Measurements from ENCODE around the gene INPP5A.

The INPP5A gene

DNA sequence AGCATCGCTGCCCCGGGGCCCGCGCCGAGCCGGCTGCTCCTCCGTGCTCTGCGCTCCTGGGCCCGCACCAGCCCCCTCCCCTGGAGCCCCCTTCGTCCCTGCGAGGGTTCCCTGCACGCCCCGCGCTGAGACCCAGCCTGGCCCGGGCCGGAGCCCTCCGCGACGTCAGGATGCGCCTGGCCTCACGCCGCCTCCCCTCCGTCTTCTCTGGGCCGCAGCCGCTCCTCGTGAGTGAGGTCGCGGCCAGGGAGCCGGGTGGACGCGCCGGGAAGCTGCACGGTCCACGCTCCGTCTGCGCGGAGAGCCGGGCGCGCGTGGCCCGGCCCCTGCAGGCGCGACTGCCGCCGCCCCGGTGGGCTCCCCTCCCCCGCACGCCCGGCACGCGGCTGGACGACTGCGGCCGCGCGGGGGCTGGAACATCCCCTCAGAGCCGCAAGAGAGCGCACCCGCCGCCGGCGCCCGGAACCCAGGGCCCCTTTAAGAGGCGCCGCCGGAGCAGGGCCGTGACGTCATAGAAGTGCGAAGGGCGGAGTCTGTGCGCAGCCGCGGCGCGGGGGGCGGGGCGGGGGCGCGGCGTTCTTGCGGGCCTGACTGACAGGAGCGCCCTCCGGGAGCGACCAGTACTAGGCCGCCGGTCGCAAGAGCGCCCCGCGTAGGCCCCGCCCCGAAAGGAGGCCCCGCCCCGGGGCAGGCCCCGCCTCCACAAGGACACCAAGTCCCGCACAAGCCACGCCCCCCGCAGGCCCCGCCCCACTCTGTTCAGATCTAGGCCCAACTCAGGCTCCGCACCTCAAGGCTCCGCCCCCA lies 507 bp upstream of the INPP5A start:
- peak; percentile 100 for DNase-seq

DNA sequence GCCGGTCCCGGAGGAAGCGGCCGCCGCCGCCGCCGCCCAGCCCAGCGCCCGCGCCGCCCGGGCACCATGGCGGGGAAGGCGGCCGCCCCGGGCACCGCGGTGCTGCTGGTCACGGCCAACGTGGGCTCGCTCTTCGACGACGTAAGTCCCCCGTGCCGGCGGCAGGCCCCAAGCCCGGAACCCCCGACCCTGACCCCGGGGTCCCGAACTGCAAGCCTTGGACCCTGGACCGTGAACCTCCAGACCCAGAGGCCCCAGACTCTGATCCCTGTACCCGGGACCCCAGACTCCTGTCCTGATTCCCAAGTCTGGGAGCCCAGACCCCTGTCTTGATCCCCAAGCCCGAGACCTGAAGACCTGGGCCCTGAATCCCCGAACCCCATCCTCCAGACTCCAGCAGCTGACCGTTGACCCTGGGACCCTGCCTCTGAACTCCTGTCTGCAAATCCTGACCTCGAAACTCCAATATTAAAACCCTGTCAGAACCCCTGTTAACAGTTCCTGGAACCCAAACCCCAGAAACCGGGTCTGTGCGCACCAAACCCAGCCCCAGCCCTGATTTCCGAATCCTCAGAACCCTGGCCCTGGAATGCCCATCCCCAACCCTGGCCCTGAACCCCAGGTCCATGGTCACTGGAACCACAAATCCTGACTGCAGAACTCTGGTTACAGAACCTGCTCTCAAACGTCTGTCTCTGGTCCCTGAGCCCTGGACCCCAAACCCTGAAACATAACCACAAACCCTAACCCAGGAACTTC lies 623 bp downstream of the INPP5A start:
- no peak for DNase-seq

DNA sequence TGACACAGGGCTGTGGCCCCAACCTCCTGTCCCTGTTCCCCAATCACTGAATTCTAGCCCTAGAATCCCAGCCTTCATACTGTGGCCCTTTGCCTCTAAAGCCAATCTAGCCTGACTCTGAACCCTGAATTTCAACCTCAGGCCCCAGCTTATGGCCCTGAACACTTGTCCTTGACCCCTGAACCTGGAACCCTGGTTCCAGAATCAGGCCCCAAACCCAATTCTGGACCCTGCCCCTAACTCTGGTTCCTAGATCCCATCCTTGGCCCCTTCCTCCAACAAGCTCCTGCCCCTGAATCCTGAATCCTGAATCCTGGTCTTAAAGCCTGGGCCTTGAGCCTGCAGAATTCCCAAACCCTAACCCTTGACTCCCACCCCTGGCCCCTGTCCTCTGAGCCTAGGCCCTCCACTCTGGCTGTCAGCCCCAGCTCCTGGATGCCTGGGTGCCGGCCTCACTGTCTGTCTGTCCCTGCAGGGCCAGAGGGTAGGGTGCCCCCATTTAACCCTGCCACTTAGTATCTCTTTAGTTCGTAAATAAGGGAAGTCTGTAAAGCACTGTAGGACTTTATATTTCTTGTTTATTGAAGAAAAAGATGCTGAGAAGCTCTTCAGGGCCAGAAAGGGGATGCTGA lies 1.3 kb downstream of the INPP5A start:
- DNase-seq = no peak

DNA sequence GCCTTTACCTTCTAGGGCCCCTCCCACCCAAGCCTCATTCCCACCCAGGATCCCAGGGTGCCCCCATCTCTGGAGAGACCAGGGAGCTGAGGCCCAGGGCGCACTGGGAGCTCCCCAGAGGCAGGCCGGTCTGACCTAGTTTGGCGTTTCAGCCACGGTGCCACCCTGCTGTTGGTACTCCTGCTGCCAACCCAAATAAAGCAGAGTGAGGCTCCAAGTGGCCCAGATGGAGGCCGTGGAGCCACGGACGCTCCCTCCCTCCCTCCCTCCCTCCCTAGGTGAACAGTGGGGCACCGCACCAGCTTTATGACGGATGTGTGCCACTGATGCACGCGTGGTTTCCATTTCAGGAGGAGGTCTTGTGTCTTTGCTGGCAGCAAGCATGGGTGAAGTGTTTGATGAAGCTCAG lies 1.8 kb downstream of the INPP5A start:
- no peak for DNase-seq

DNA sequence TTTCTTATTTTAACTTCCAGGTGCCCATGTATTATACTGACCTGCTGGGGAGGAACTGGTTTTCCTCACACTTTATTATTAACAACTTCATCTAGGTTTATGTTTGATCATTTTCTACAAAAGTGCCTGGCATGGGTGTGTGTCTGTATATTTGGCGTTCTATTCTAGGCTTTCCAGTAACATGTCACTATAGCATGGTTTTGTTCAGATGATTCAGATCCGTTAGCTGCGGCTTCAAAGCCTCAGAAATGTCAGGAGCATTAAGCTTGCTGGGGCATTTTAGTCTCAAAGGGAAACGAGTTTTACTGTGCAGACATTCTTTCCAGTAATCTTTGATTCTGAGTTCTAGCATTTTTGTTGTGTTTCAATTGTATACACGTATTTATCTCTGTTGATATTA lies 2.3 kb downstream of the INPP5A start:
- DNase-seq = no peak

DNA sequence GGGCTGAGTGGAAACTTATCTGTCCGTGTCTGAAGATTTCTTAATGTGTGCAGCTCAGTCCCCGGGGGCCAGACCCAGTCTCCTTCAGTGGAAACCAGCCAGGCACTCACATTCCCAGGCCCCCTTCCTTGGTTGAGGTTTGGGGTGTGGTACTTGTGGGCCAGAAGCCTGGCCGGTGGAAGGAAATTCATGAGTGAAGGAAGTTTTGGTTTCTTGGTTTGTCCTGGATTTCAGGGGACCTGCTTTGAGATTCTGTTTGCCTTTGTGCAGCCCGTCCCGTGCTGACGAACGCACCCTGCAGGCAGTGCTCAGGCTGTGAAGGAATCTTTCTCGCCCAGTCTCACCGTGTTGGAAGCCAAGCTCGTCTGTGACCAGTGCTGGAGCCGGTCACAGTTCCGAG lies 2.9 kb downstream of the INPP5A start:
- DNase-seq = no peak

DNA sequence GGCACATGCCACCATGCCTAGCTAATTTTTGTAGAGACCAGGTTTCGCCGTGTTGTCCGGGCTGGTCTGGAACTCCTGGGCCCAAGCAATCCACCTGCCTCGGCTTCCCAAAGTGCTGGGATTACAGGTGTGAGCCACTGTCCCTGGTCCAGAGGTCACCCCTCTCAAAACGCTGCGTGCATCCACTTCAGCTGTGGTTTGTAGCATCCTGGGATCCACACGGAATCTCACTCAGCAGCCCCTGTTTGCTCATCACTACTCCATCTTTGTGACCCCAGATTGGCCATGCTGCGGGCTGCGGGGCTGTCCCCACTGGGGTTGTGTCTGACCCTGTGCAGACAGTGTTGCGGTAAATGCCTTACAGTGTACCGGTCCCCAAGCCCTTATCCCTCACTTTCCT lies 3.5 kb downstream of the INPP5A start:
- DNase-seq = no peak

DNA sequence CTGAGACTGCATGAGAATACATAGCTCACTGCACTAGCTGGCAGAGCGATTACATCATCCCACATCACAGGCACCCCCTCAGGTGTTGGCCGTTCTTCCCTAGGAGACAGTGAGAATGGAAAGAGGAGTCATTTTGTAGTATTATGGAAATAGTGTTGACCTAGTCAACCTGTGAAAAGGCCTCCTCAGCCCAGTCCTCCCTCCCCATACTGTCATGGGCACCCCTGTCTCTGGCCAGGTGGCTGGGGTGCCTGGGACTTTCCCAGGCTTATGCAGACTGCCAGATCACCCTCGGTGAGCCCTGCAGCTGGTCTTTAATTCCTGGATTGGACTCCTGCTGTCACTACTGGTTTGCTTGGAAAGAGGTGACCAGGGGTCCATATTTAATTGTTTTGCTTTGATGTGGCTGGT lies 4.0 kb downstream of the INPP5A start:
- DNase-seq = no peak

DNA sequence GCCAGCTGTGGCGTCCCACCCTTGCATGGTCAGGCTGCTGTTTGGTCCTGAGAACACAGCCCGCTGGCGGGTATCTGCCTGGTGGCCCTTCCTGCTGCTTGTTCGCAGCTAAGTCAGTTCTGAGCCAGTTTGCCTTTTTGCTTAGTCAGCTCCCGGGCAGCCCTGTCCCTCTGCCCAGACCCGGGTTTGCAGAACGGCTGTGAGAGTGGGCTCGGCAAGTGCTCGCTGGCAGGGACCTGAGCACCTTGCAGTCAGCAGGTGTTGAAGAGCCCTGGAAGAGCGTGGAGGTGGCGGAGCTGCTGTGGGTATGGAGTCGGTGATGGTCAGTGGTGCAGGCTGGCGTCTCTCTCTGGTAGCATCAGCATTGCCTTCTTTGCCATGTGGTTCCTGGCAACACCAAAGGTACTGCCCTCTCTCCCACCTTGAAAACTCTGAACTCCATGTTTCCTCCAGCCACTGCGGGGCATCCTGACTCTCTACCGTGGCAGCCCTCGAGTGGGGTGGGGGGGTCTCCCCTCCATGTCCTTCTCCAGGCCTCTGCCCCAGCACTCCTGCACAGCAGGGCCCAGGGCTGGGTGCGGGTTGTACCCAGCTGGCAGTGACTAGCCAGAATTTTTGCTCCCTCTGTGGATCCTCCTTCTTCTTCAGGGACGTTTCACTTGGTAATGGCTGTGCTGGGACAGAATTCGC lies 4.6 kb downstream of the INPP5A start:
- no peak for DNase-seq

DNA sequence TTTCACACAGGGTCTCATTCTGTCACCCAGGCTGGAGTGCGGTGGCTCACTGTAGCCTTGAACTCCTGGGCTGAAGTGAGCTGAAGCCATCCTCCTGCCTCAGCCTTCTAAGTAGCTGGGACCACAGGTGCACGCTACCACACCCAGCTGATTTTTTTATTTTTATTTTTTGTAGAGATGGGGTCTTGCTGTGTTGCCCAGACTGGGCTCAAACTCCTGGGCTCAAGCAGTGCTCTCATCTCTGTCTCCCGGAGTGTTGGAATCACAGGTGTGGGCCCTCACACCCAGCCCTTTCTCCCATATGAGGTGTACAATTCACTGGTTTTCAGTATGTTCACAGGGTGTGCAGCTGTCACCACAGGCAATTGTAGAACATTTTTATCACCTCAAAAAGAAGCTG lies 5.2 kb downstream of the INPP5A start:
- no peak for DNase-seq

DNA sequence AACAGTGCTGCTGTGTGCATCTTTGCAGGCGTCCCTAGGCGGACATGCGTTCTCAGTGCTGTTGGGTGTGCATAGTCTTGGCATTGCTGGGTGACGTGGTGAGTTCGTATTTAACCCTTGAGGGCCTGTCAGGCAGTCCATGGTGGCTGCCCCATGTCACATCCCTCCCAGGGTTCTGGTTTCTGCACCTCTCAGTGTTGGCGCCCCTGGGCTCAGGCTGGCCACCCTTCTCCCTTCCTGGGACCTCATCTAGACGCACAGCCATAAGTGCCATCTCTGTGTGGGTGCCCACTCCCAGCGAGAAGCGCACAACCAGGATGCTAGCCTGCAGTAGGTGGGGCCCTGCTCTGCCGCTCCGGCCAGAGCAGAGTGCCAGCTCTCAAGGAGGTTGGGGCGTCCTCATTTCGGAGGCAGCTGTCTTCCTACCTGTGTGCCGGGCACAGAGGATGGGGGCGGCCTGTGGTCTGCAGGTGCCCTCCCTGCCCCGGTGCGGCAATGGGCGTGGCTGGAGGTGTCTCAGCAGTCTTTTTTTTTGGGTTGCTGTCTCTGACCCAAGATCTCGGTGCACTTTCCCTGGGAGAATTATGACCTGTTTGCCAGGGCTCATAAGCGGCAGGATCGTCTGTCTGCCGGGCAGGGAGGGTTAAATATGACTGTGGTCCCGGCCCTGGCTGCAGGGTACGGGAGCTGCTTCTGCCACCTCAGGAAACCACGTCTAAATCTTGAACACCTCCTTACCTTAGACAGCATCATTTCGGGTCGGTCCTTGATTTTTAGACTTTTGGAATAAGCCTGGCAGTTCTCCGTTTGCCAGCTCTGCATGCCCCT lies 6.5 kb downstream of the INPP5A start:
- no peak for DNase-seq

DNA sequence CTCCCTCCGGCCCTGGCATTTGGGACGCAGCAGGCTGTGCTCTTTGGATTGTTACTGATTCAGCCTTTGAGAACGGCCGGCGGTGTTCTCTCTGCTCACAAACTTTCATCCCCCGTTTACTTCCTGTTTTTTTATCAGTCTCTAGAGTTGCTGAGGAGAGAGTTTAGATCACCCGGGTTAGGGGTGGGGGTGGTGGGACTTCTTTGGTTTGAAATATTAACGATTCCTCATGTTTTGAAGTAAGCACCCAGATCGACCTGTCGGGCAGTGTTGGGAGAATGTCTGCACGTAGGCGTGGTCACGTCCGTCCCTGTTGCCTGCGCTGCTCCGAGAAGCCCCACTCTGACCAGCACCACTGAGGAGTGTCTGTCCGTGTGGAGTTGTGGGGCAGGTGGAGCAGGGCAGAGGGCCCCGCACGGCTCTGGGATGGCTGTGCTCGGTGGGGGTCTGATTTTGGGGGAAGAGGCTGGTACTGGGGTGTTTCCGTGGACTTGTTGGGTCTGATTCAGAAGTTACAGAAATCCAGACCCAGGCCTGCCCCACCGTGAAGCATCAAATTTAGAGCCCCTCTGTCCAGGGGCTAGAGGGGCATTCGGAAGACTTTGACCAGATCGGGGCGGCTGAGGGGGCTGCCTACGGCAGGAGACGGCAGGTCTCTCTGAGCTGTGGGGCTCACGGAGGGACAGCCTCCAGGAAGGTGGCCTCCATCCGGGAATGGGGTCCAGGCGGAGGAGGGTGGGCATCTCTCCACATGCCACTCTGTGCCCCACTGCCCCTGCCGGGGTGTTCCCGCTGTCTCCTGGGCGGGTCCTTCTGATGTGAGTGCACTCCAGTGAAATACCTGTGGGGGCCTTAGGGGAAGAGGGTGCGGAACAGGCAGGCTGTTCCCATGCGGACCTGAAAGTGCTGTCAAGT lies 7.4 kb downstream of the INPP5A start:
- no peak for DNase-seq

DNA sequence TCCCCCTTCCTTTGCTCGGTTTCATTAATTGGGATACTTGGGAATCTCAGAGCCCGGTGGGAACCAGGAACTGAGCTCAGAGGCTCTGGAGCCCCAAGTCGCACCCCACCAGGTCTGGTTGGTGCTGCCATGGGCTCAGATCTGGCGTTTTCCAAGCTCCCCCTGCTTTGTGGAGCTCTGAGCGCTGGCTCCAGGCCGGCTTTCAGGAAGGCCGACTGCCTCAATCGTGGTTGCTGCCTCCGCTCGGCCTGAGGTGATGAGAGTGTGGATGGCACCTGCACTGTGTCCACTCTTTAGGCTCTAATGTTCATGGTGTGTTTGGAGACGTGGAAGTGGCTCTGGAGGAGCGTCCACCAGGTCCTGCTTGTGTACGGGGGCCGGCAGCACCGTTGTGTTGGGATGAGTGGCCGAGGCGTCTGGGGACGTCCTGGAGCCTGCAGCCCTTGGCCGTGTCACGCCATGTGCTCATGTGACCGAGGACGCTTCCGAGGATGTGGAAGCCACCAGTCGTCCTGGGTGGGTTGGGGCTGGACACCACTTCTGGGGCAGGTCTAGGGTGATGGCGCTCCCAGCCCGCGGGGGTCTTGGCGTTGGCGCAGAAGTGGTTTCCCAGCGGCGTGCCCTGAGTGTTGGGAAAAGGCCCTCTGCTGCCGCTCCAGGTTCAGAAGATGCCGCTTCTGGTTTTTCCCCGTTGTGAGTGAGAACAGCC lies 8.2 kb downstream of the INPP5A start:
- DNase-seq = no peak

DNA sequence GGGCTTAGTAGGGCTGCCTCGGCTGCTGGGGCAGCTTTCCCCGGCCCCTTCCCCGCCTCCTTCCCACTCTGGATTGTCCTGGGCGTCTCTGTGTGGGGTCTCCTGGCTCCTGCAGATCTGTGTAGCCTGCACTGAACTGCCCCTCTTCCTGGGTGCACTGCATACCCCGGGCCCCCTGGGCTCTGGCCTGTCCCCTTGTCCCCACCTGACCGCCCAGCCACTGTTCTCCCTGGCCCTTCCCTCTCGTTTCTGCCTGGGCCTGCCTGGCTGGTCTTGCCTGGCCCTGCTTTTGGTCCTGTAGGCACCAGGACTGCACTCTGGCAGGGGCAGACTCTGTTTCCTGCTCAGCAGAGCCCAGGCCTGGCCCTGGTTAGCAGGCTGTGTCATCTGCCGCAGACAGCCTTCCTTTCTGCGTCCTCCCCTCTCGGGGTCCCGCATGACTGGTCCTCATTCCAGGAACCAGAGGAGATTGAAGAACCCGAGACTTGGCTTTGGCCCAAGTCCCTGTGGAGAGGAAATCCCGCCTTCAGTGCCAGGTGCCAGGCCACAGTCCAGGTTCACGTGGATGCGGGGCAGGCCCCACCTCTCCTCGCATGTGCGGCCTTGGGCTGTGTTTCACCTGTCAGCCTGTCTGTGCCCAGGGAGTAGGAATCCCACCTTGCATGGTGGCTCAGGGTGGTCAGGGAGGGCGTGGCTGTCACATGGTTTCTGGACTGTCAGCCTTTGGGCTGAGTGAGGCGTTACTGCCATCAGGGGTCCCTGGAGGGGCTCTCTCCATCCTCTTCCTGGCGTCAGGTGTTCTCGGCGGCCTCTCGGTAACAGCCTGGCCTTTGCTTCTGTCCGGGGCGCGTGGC lies 9.2 kb downstream of the INPP5A start:
- peak; percentile 54 for DNase-seq

DNA sequence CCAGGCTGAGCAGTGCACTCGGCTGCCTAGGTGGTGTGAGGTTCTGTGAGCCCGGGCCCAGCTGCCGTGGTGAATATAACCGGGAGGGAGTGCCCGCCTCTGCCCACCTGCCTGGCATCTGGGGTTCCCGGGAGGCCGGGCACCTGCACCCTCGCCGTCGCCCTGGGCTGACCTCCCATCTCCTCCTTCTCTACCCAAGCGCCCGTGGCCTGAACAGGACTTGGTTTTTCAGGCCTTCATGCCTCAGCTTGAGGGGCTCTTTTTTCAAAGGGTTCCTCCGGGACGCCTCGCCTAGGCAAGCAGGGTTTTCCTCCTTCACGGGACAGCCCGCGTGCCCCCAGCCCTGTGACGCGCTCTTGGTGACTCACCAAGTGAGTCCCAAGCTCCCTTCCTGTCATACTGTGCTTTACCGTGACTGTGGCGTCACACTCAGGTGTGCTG lies 9.9 kb downstream of the INPP5A start:
- peak; percentile 65 for DNase-seq

DNA sequence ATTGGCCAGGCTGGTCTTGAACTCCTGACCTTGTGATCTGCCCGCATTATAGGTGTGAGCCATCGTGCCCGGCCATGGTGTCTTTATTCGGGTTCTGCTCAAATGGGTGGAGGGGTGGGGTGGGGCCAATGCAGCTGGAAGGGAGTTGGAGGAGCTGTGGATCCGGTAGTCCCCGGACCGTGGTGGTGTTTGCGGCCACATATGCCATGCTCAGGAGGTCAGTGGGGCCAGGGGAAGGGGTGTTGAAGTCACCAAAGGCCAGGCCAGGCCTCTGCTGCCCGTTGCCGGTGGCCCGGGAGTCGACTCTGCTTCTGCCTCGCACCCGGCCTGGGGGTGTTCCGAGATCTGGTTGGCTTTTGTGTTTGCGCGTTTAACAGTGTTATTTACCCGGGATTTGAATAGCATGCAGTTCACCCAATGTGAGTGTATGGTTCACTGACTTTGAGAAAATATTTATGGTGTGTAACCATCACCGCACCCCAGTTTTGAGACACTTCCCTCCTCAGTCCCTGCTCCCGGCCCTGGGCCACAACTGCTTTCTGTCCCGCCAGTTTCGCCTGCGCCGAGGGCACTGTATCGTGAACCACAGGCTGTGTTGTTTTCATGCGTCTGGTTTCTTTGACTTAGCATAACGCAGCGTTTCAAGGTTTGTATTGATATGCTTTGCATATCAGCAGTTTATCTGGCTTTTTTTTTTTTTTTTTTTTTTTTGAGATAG lies 10.7 kb downstream of the INPP5A start:
- peak; percentile 36 for DNase-seq

DNA sequence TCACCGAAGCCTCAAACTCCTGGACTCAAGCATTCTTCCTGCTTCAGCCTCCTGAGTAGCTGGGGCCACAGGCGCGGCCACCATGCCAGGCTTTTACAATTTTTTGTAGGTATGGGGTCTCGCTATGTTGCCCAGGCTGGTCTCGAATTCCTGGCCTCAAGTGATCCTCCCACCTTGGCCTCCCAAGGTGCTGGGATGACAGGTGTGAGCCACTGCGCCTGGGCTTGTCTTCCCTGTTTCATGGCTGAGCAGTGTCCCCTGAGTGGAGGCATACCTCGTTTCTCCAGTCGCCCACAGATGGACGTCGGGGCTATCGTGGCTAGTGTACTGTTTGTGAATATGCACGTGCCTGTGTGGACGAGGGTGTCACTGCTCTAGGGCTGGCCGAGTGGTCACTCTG lies 11.3 kb downstream of the INPP5A start:
- no peak for DNase-seq

DNA sequence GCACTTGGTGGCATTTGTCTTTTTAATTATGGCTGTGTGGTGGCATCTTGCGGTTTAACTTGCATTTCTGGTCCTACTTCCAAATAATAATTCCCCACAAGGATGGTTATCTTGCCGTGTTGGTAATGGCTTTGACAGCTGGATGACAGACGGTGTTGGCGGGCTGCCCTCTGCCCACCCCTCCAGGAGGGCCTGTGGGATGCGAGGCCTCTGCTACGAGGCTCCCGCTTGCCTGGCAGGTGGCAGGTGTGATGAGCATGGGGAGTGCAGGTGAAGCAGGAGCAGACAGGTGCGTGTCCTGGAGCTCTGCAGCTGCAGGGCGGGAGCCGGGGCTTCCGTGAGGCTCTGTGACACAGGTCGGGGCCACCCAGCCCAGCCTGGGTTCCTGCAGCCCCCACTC lies 11.8 kb downstream of the INPP5A start:
- peak; percentile 36 for DNase-seq
